Measurements from ENCODE around the gene KLC4. TPM values are rescaled to one million over a fixed set of nuclear protein-coding genes. Genes with fewer than 3 reads are reported as not detected.
"Not testable (repeated sequence)": the region's sequence is repeated elsewhere in the genome, so short reads cannot be mapped to it uniquely, and the experiment has no call there.

KLC4 gene
- total RNA-seq, 1 donor from 2014 or later = 32.0 TPM

GRCh38 chr6:43077981-43078511 lies 18.6 kb downstream of the KLC4 start:
- H3K27ac ChIP-seq = no peak overlapping the region
- no peak for TF ChIP-seq CTCF (IDR thresholded peaks at IDR 0.05)
- ATAC-seq (no peak), DNase-seq (no peak)
- peak overlapping the region; percentile 74 for H3K4me3 ChIP-seq
- intact Hi-C loops (cut with DNase I) = loop anchor here (10.0 kb wide), 1 partner anchor 67 kb away; no protein-coding TSS in a partner anchor
- H3K27me3 ChIP-seq = no peaks in the 10 kb centered on the region
- peaks cover 14% of the 10 kb centered on the region for H3K4me1 ChIP-seq
- no peaks in the 10 kb centered on the region for H3K9me3 ChIP-seq
- H3K36me3 ChIP-seq = no peaks in the 10 kb centered on the region

GRCh38 chr6:43078691-43079090 lies 19.3 kb downstream of the KLC4 start:
- H3K36me3 ChIP-seq = no peaks in the 10 kb centered on the region
- intact Hi-C loops (cut with DNase I) = loop anchor here (10.0 kb wide), 1 partner anchor 66 kb away; no protein-coding TSS in a partner anchor
- peaks cover 14% of the 10 kb centered on the region for H3K4me1 ChIP-seq
- no peak overlapping the region for H3K27ac ChIP-seq
- TF ChIP-seq CTCF (IDR thresholded peaks at IDR 0.05) = no peak
- no peaks in the 10 kb centered on the region for H3K27me3 ChIP-seq
- H3K9me3 ChIP-seq = no peaks in the 10 kb centered on the region
- DNase-seq (no peak), ATAC-seq (no peak)
- no peak overlapping the region for H3K4me3 ChIP-seq

DNA sequence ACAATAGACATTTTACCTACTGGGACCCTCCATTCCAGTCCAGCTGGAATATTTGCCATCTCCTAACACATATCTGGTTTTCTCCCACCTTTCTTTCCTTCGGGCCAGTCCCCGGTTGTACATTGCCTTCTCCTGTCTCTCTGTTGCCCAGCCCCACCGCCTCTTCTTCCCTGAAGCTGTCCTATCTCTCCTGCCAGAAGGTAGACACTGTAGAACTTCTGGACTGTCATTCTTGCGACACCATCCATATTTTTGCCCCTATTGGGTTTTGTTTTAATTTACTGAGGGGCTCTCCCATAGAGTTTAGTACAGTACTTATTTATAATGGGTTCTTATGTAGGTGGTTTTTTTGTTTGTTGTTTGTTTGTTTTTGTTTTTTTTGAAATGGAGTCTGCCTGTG lies 21.6 kb downstream of the KLC4 start:
- ATAC-seq (no peak), DNase-seq (no peak)
- H3K4me3 ChIP-seq = no peak overlapping the region
- intact Hi-C loops (cut with DNase I) = no loop called here
- no peak for TF ChIP-seq CTCF (IDR thresholded peaks at IDR 0.05)
- no peaks in the 10 kb centered on the region for H3K27me3 ChIP-seq
- no peaks in the 10 kb centered on the region for H3K36me3 ChIP-seq
- H3K9me3 ChIP-seq = no peaks in the 10 kb centered on the region
- peaks cover 15% of the 10 kb centered on the region for H3K4me1 ChIP-seq
- H3K27ac ChIP-seq = no peak overlapping the region

DNA sequence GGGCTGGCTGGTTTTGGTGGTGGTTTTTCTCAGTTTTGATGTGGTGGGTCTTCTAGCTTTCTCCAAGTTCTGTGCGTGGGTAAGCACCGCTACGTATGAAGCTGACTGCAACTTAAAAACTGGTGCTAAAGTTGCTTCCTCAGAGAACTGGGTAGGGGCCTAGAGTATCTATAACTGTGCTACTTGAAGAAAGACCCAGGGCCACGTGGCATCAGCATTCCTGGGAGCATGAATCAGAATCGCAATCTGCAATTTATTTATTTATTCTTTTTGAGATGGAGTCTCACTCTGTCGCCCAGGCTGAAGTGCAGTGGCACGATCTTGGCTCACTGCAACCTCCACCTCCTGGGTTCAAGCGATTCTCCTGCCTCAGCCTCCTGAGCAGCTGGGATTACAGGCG lies 22.5 kb downstream of the KLC4 start:
- H3K4me3 ChIP-seq; H3K36me3 ChIP-seq; intact Hi-C loops (cut with DNase I); H3K27me3 ChIP-seq; ATAC-seq; H3K27ac ChIP-seq; DNase-seq; H3K9me3 ChIP-seq: not testable (repeated sequence)
- H3K4me1 ChIP-seq = peaks cover 13% of the 10 kb centered on the region

GRCh38 chr6:43082806-43083655 lies 23.6 kb downstream of the KLC4 start:
- H3K27ac ChIP-seq = no peak overlapping the region
- ATAC-seq (no peak), DNase-seq (no peak)
- H3K27me3 ChIP-seq = no peaks in the 10 kb centered on the region
- no peak overlapping the region for H3K4me3 ChIP-seq
- intact Hi-C loops (cut with DNase I) = no loop called here
- H3K36me3 ChIP-seq = no peaks in the 10 kb centered on the region
- TF ChIP-seq CTCF (IDR thresholded peaks at IDR 0.05) = no peak
- peaks cover 6% of the 10 kb centered on the region for H3K4me1 ChIP-seq
- no peaks in the 10 kb centered on the region for H3K9me3 ChIP-seq

DNA sequence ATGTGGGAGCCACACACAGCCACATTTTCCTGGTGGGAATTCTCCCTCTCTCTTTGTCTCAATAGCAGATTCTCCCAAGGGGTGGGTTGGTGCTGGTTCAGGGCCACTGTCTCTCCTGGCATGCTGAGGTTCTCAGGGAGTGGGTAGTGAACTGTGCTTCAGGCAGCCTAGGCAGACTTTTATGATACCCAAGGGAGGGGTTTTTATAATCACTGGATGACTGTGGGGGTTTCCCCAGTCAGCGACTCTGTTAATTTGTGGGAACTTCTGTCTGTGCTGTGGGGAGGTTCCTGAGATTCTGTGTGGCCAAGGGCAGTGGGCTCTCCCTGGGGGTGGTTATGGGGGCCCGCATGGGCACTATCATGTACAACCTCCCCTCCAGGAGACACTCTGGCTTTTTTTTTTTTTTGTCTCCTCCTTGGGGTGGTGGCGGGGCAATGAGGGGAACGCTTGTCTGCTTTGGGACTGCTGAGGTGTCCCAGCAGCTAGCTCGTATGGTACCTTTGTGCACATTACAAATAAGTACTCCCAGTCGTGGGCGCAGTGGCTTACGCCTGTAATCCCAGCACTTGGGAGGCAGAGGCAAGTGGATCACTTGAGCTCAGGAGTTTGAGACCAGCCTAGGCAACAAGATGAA lies 26.7 kb downstream of the KLC4 start:
- no peaks in the 10 kb centered on the region for H3K9me3 ChIP-seq
- no peak overlapping the region for H3K4me3 ChIP-seq
- H3K36me3 ChIP-seq = no peaks in the 10 kb centered on the region
- peaks cover 11% of the 10 kb centered on the region for H3K4me1 ChIP-seq
- no peak for TF ChIP-seq CTCF (IDR thresholded peaks at IDR 0.05)
- H3K27ac ChIP-seq = no peak overlapping the region
- intact Hi-C loops (cut with DNase I) = no loop called here
- no peak for DNase-seq
- ATAC-seq = no peak
- no peaks in the 10 kb centered on the region for H3K27me3 ChIP-seq
